BLaER1 (cell line): ENCODE measurements around the gene CDH4.
A peak's percentile ranks its signal among the peaks of the same experiment; 100 is the strongest.

ENCODE experiments used
- H3K27ac ChIP-seq: shearing (Covaris generic); formaldehyde crosslinking; 2 replicates; pipeline ENCODE4 v1.8.1; 2022
- H3K27me3 ChIP-seq: shearing (Covaris generic); formaldehyde crosslinking; 2 replicates; pipeline ENCODE4 v1.8.1; 2022
- H3K36me3 ChIP-seq: shearing (Covaris generic); formaldehyde crosslinking; 2 replicates; pipeline ENCODE4 v1.8.1; 2022
- H3K4me1 ChIP-seq: shearing (Covaris generic); formaldehyde crosslinking; 2 replicates; pipeline ENCODE4 v1.8.1; 2022
- H3K4me2 ChIP-seq: shearing (Covaris generic); formaldehyde crosslinking; 2 replicates; pipeline ENCODE4 v1.8.1; 2022
- H3K4me3 ChIP-seq: shearing (Covaris generic); formaldehyde crosslinking; 2 replicates; pipeline ENCODE4 v1.8.1; 2022
- H3K9ac ChIP-seq: shearing (Covaris generic); formaldehyde crosslinking; 2 replicates; pipeline ENCODE4 v1.8.1; 2022
- H3K9me3 ChIP-seq: shearing (Covaris generic); formaldehyde crosslinking; 2 replicates; pipeline ENCODE4 v1.8.1; 2022
- H4K20me1 ChIP-seq: shearing (Covaris generic); formaldehyde crosslinking; 2 replicates; pipeline ENCODE4 v1.8.1; 2022
- Cebpa-rat ChIP-seq: shearing (Covaris generic); IDR thresholded peaks from 2 replicates; pipeline ENCODE4 v1.8.1; 2022

CDH4 gene

GRCh38 chr20:61663521-61664425 is 411.7 kb downstream of the CDH4 start:
- Histone ChIP-seq H4K20me1 (no peaks in the 10 kb centered on the region), H3K9me3 (no peaks in the 10 kb centered on the region)

GRCh38 chr20:61664556-61665320 is 412.7 kb downstream of the CDH4 start:
- no peak for TF ChIP-seq Cebpa-rat
- H3K4me3 ChIP-seq: no peak overlapping the region
- peak overlapping the region; percentile 86 for H3K4me2 ChIP-seq
- peak overlapping the region; percentile 56 for H3K9ac ChIP-seq
- H3K9me3 ChIP-seq: no peaks in the 10 kb centered on the region
- H3K4me1 ChIP-seq: peaks cover 99% of the 10 kb centered on the region
- peak overlapping the region; percentile 55 for H3K27ac ChIP-seq
- no peaks in the 10 kb centered on the region for H3K36me3 ChIP-seq
- no peaks in the 10 kb centered on the region for H4K20me1 ChIP-seq
- H3K27me3 ChIP-seq: no peaks in the 10 kb centered on the region

More at GRCh38 chr20:61663521-61664425, 411.7 kb downstream of the CDH4 start:
- no peak for TF ChIP-seq Cebpa-rat
- H3K27me3 ChIP-seq: no peaks in the 10 kb centered on the region
- H3K4me1 ChIP-seq: peaks cover 99% of the 10 kb centered on the region
- H3K36me3 ChIP-seq: no peaks in the 10 kb centered on the region
- peak overlapping the region; percentile 86 for H3K4me2 ChIP-seq
- peak overlapping the region; percentile 55 for H3K27ac ChIP-seq
- H3K9ac ChIP-seq: peak overlapping the region; percentile 56
- no peak overlapping the region for H3K4me3 ChIP-seq

- H3K4me2 ChIP-seq: peak overlapping the region; percentile 86
- no peaks in the 10 kb centered on the region for H3K9me3 ChIP-seq
Measured at GRCh38 chr20:61665528-61666470, 413.7 kb downstream of the CDH4 start.

GRCh38 chr20:61666471-61666832 is 414.4 kb downstream of the CDH4 start:
- Histone ChIP-seq H3K9ac (peak overlapping the region; percentile 52; the same call in 1 of the 2 replicates), H3K4me2 (peak overlapping the region; percentile 86), H4K20me1 (no peaks in the 10 kb centered on the region), H3K27ac (peak overlapping the region; percentile 72), H3K4me3 (peak overlapping the region; percentile 6; the same call in 1 of the 2 replicates), H3K36me3 (no peaks in the 10 kb centered on the region), H3K9me3 (no peaks in the 10 kb centered on the region), H3K4me1 (peaks cover 83% of the 10 kb centered on the region), H3K27me3 (no peaks in the 10 kb centered on the region)
- TF ChIP-seq Cebpa-rat: no peak

More at GRCh38 chr20:61665528-61666470, 413.7 kb downstream of the CDH4 start:
- Histone ChIP-seq H3K4me3 (no peak overlapping the region), H3K27ac (peak overlapping the region; percentile 72), H3K9ac (peak overlapping the region; percentile 52; the same call in 1 of the 2 replicates), H3K27me3 (no peaks in the 10 kb centered on the region), H3K36me3 (no peaks in the 10 kb centered on the region), H4K20me1 (no peaks in the 10 kb centered on the region), H3K4me1 (peaks cover 89% of the 10 kb centered on the region)
- TF ChIP-seq Cebpa-rat: no peak

GRCh38 chr20:61667056-61667792 is 415.2 kb downstream of the CDH4 start:
- H3K4me2 ChIP-seq: peak overlapping the region; percentile 86
- H3K9ac ChIP-seq: peak overlapping the region; percentile 52; the same call in 1 of the 2 replicates
- H3K4me3 ChIP-seq: peak overlapping the region; percentile 6
- H3K9me3 ChIP-seq: no peaks in the 10 kb centered on the region
- no peaks in the 10 kb centered on the region for H4K20me1 ChIP-seq
- no peak for TF ChIP-seq Cebpa-rat
- peaks cover 75% of the 10 kb centered on the region for H3K4me1 ChIP-seq
- H3K27ac ChIP-seq: peak overlapping the region; percentile 72
- no peaks in the 10 kb centered on the region for H3K27me3 ChIP-seq
- no peaks in the 10 kb centered on the region for H3K36me3 ChIP-seq

- Histone ChIP-seq H3K4me3 (no peak overlapping the region), H3K4me1 (peaks cover 66% of the 10 kb centered on the region), H3K27ac (peak overlapping the region; percentile 60), H3K9ac (peak overlapping the region; percentile 34; the same call in 1 of the 2 replicates), H3K4me2 (peak overlapping the region; percentile 86), H4K20me1 (no peaks in the 10 kb centered on the region), H3K36me3 (no peaks in the 10 kb centered on the region), H3K9me3 (no peaks in the 10 kb centered on the region), H3K27me3 (no peaks in the 10 kb centered on the region)
- no peak for TF ChIP-seq Cebpa-rat
Measured at GRCh38 chr20:61668065-61668650, 416.1 kb downstream of the CDH4 start.

GRCh38 chr20:61668771-61669503 is 416.9 kb downstream of the CDH4 start:
- Histone ChIP-seq H4K20me1 (no peaks in the 10 kb centered on the region), H3K4me2 (peak overlapping the region; percentile 86), H3K4me3 (no peak overlapping the region), H3K4me1 (peaks cover 59% of the 10 kb centered on the region), H3K36me3 (no peaks in the 10 kb centered on the region), H3K9me3 (no peaks in the 10 kb centered on the region), H3K27me3 (no peaks in the 10 kb centered on the region), H3K27ac (peak overlapping the region; percentile 60), H3K9ac (no peak overlapping the region)
- TF ChIP-seq Cebpa-rat: no peak

GRCh38 chr20:61670274-61670673 is 418.2 kb downstream of the CDH4 start:
- no peak overlapping the region for H3K27ac ChIP-seq
- H3K9ac ChIP-seq: no peak overlapping the region
- no peak overlapping the region for H3K4me3 ChIP-seq
- no peak overlapping the region for H3K4me2 ChIP-seq
- no peaks in the 10 kb centered on the region for H4K20me1 ChIP-seq
- peaks cover 45% of the 10 kb centered on the region for H3K4me1 ChIP-seq
- no peak for TF ChIP-seq Cebpa-rat
- no peaks in the 10 kb centered on the region for H3K36me3 ChIP-seq
- no peaks in the 10 kb centered on the region for H3K9me3 ChIP-seq
- no peaks in the 10 kb centered on the region for H3K27me3 ChIP-seq
